AG04449 (cell line): ENCODE measurements around the gene FOXA3.

ENCODE experiments used
- CTCF ChIA-PET: fragments of 350-600 bp; formaldehyde crosslinking; extraction: SDS; loops from one replicate; lab custom pipeline; 2021; ENCODE audit warnings: antibody characterized with exemption; lab: Yijun Ruan, JAX
- POLR2A ChIA-PET: fragments of 400-600, 350-600 bp; formaldehyde crosslinking; extraction: SDS; loops from one replicate; lab custom pipeline; 2020; ENCODE audit warnings: antibody characterized with exemption, inconsistent platforms; lab: Yijun Ruan, JAX
- DNase-seq: peaks from one replicate; pipeline ENCODE4 v3.0.0-alpha.2; 2010; ENCODE audit warnings: low read depth, low spot score
- H3K4me3 ChIP-seq: 2 replicates; pipeline ENCODE4 v1.5.1; 2011; ENCODE audit warnings: low read depth, mild to moderate bottlenecking, control low read depth, low read length
- CTCF ChIP-seq: IDR thresholded peaks from one replicate; pipeline ENCODE4 v1.5.1; 2011; ENCODE audit warnings: mild to moderate bottlenecking, moderate library complexity, low read length, control low read depth, inconsistent platforms; ENCODE audit not compliant: insufficient read depth; ENCODE audit errors: missing control alignments

Gene FOXA3

DNA sequence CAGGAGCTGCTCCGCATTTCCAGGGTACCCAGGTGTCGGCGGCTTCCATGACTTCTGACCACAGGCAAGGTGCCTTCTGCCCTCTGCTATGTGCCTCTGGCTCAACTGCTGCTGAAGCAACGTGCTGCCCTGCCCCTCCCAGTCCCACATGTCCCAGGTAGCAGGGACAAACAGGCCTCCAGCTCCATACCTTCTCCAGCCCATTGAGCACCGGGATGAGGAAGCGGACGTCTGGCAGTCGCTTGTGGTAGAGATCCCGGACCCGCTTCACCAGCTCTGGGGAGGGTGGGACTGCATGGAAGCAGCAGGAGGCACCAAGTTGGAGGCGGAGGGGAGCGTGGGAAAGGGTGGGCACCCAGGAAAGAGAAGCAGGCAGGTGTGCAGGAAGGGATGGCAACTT is 40.9 kb upstream of the FOXA3 start:
- no peak overlapping the region for H3K4me3 ChIP-seq
- ChIA-PET CTCF (interaction anchor here (0.9 to 1.8 kb wide), 6 partner anchors 9 to 54 kb away, joined by 3 to 5 read pairs (median 4); partner anchors contain the start of gene SIX5), POLR2A (no interaction called here)
- no peak for DNase-seq
- no peak for TF ChIP-seq CTCF

DNA sequence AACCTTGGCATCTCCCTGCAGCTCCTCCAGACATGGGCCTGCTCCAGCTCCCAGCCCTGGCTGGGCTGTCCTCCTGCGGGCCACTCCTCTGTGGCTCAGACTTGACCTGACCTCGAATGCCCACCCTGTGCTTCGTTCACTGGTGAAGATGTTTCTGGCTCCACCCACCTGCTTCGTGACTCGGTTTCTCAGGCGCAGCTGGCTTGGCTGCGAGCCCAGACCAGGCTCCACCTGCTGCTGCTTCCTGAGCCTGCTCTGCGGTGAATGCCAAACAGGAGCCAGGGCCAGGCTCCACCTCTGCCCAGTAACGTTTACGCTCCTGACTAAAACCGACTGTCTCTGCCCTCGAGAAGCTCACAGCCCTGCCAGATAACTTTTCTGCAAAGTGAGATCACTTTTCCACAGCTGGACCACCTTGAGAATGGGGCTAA is 40.1 kb upstream of the FOXA3 start:
- no peak overlapping the region for H3K4me3 ChIP-seq
- POLR2A ChIA-PET, result interaction anchor here (0.5 kb wide), 1 partner anchor 53 kb away, joined by 3 read pairs; no protein-coding TSS in a partner anchor
- DNase-seq, result no peak
- CTCF ChIA-PET, result interaction anchor here (1.1 to 15.5 kb wide), 5 partner anchors 7 to 59 kb away, joined by 4 to 231 read pairs (median 5); partner anchors contain the start of gene RSPH6A
- TF ChIP-seq CTCF, result no peak

DNA sequence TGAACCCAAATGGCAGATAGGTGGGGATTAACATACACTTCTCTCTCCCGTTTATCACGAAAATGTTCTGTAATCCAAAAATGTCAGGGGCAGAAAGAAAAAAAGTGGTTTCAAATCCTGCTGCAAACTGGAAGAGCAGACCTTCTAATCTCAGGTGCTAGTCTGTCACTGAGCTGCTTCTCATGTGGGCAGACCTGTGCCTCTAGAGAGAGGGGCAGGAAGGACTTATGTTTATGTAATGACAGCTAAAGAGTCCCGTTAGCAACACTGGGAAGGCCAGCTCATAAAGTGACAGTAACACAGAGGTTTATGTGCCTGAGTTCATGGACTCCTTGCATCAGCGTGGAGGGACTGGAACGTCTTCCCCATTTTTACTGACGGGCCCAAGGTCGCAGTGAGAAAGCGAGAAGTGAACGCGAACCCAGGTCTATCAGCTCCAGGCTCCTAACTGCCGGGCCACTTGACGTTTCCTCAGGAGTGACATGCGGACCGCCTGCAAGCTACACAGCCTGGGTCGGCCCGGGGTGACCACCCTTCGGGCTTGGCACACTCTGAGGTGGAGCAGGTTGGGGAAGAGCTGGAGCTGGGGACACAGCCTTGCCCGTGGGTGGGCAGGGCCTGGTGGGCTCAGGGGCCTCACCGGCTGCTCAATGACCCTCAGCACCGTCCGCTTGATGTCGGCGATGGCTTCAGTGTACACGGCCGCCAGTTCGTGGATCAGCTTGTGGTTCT is 39.4 kb upstream of the FOXA3 start:
- DNase-seq, result no peak
- POLR2A ChIA-PET, result no interaction called here
- CTCF ChIA-PET, result interaction anchor here (0.6 to 15.5 kb wide), 5 partner anchors 8 to 193 kb away, joined by 3 to 231 read pairs (median 5); partner anchors contain the start of gene RSPH6A
- no peak overlapping the region for H3K4me3 ChIP-seq
- no peak for TF ChIP-seq CTCF

- no peak for TF ChIP-seq CTCF
- H3K4me3 ChIP-seq, result no peak overlapping the region
- no peak for DNase-seq
- ChIA-PET POLR2A (no interaction called here), CTCF (interaction anchor here (0.6 to 15.5 kb wide), 4 partner anchors 8 to 192 kb away, joined by 3 to 231 read pairs (median 5); partner anchors contain the start of gene RSPH6A)
Measured at GRCh38 chr19:45825263-45825605, 38.9 kb upstream of the FOXA3 start.

DNA sequence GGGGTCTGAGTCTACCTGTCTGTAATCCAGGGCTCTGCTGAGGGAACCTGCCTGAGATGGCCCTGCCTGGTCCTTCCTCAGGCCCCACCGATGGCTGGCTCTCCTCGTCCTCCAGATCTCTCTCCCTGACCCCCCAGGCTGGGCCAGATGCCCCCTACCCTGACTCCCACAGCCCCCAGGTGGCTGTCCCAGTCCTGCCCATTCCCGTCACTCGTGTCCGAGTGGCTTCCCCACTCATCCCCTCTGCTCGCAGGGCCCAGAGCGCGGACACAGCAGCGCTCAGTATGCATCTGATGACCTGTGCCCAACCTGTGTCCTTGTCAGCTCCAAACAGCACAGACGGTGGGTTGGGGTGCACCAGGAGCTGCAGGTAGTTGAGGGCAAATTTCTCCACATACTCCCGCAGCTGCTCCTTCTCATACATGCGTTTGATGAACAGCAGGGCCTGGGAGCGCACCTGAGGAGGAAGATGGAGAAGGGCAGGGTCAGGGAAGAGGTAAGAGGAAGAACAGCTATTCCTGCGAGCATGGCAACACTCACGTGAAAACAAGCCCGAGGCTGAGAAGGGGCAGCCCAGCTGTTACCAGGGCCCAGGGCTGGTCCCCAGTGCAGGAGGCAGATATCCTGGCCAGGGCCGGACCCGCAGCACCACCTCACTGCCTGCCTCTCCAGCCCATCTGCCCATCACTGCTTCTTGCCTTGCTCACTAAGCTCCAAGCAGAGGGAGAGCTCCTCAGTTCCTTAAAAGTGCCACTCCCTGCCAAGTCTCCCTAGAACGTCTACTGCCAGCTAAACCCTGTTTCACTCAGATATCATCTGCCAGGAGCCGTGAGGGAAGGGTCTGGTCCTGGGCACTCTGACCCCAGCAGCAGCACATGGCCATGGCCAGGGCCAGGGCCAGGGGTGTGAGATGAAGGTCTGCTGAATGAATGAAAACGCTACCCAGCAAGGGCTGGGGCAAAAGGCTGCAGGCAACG is 37.9 kb upstream of the FOXA3 start:
- no peak for TF ChIP-seq CTCF
- ChIA-PET POLR2A (no interaction called here), CTCF (interaction anchor here (1.4 to 15.5 kb wide), 3 partner anchors 9 to 27 kb away, joined by 3 to 231 read pairs (median 5); partner anchors contain the start of gene RSPH6A)
- DNase-seq, result no peak
- no peak overlapping the region for H3K4me3 ChIP-seq
